NCI-H1092 (cell line): ENCODE data around the gene PCDHGB1.
"Not testable (repeated sequence)": the region's sequence is repeated elsewhere in the genome, so short reads cannot be mapped to it uniquely, and the experiment has no call there.

Experiments used
- DNase-seq: peaks from one replicate; lab custom pipeline; 2025; lab: John Stamatoyannopoulos, UW

Gene PCDHGB1

DNA sequence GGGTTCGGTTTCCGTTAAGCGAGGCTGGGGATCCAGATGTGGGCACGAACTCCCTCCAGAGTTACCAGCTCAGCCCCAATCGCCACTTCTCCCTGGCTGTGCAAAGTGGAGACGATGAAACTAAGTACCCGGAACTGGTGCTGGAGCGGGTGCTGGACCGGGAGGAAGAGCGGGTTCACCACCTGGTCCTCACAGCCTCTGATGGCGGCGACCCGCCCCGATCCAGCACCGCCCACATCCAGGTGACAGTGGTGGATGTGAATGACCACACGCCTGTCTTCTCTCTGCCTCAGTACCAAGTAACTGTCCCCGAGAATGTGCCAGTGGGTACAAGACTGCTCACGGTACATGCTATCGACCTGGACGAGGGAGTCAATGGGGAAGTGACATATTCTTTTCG lies 33.4 kb downstream of the PCDHGB1 start:
- DNase-seq: no peak

DNA sequence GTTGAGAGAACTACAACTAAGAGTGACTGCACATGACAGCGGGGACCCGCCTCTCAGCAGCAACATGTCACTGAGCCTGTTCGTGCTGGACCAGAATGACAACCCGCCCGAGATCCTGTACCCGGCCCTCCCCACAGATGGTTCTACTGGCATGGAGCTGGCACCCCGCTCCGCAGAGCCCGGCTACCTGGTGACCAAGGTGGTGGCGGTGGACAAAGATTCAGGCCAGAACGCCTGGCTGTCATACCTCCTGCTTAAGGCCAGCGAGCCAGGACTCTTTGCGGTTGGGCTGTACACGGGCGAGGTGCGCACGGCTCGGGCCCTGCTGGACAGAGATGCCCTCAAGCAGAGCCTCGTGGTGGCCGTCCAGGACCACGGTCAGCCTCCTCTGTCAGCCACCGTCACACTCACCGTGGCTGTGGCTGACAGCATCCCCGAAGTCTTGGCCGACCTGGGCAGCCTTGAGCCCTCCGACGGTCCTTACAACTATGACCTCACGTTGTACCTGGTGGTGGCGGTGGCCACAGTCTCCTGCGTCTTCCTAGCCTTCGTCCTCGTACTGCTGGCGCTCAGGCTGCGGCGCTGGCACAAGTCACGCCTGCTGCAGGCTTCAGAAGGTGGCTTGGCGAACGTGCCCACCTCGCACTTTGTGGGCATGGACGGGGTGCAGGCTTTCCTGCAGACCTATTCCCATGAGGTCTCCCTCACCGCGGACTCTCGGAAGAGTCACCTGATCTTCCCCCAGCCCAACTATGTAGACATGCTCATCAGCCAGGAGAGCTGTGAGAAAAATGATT lies 34.8 kb downstream of the PCDHGB1 start:
- DNase-seq: no peak

DNA sequence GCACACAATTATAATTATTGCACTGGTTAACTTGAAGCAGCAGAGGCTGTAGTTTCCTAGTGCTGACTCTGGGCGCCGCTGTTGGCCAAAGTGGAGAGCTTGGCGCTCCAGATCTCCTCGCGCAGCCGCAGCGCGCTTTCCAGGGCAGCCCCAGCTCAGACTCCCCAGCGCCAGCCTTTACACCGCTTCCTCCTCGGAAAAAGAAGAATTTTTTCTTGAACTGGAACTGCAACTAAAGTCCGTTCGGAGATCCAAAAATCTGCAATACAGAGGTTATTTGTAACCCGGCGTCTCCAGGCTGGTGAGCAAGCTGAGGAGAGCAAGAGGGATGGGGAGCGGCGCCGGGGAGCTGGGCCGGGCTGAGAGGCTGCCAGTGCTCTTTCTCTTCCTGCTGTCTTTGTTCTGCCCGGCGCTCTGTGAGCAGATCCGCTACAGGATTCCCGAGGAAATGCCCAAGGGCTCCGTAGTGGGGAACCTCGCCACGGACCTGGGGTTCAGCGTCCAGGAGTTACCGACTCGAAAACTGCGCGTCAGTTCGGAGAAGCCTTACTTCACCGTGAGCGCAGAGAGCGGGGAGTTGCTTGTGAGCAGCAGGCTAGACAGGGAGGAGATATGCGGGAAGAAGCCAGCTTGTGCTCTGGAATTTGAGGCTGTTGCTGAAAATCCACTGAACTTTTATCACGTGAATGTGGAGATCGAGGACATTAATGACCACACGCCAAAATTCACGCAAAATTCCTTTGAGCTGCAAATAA lies 37.8 kb downstream of the PCDHGB1 start, which contains the start of gene PCDHGB4:
Gene PCDHGB4 (plus strand): TSS at position 142 of the 755 bp plus-strand sequence. CDS start 187 bp downstream, at position 329.
- not testable (repeated sequence) for DNase-seq

- DNase-seq: no peak
Observed at GRCh38 chr5:141388661-141389060, 38.8 kb downstream of the PCDHGB1 start.

DNA sequence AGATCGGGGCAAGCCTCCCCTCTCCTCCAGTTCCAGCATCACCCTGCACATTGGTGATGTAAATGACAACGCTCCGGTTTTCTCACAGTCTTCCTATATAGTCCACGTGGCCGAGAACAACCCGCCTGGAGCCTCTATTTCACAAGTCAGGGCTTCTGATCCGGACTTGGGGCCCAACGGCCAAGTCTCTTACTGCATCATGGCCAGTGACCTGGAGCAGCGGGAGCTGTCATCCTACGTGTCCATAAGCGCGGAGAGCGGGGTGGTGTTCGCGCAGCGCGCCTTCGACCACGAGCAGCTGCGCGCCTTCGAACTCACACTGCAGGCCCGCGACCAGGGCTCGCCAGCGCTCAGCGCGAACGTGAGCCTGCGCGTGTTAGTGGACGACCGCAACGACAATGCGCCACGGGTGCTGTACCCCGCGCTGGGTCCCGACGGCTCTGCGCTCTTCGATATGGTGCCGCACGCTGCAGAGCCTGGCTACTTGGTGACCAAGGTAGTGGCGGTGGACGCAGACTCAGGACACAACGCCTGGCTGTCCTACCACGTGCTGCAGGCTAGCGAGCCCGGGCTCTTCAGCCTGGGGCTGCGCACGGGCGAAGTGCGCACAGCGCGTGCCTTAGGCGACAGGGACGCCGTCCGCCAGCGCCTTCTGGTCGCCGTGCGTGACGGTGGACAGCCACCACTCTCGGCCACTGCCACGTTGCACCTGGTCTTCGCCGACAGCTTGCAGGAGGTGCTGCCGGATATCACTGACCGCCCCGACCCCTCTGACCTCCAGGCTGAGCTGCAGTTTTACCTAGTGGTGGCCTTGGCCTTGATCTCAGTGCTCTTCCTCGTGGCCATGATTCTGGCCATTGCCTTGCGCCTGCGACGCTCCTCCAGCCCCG lies 39.5 kb downstream of the PCDHGB1 start:
- no peak for DNase-seq

DNA sequence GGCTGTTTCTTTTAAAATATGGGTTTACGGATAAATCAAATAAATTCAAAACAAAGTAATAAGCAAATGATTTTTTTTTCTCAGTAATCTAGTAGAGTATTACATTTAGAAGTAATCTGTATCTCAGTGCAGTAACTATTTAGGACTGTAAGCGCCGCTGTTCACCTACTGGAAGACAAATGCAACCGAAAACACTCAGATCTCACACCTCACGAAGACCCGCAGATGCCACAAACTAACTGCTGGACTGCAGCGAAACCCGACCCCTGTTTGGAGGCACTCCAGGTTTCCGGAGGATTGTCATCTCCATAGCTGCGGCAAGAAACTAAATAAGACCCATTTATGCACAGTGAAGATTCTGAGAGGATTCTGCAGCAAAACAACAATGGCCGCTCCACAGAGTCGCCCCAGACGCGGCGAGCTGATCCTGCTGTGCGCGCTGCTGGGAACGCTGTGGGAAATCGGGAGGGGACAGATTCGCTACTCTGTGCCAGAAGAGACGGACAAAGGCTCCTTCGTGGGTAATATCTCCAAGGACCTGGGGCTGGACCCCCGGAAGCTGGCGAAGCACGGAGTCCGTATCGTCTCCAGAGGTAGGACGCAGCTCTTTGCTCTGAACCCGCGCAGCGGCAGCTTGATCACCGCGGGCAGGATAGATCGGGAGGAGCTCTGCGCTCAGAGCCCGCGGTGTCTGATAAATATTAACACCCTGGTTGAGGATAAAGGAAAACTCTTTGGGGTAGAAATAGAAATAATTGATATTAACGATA lies 42.7 kb downstream of the PCDHGB1 start, which contains the start of gene PCDHGA8:
Gene PCDHGA8 (plus strand): TSS at position 205 of the 770 bp plus-strand sequence. CDS start 181 bp downstream, at position 386.
- DNase-seq: no peak

DNA sequence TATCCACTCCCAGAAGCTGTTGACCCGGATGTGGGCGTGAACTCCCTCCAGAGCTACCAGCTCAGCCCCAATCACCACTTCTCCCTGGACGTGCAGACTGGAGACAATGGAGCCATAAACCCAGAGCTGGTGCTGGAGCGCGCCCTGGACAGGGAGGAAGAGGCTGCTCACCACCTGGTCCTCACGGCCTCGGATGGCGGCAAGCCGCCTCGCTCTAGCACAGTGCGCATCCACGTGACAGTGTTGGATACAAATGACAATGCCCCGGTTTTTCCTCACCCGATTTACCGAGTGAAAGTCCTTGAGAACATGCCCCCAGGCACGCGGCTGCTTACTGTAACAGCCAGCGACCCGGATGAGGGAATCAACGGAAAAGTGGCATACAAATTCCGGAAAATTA lies 43.4 kb downstream of the PCDHGB1 start:
- no peak for DNase-seq

DNA sequence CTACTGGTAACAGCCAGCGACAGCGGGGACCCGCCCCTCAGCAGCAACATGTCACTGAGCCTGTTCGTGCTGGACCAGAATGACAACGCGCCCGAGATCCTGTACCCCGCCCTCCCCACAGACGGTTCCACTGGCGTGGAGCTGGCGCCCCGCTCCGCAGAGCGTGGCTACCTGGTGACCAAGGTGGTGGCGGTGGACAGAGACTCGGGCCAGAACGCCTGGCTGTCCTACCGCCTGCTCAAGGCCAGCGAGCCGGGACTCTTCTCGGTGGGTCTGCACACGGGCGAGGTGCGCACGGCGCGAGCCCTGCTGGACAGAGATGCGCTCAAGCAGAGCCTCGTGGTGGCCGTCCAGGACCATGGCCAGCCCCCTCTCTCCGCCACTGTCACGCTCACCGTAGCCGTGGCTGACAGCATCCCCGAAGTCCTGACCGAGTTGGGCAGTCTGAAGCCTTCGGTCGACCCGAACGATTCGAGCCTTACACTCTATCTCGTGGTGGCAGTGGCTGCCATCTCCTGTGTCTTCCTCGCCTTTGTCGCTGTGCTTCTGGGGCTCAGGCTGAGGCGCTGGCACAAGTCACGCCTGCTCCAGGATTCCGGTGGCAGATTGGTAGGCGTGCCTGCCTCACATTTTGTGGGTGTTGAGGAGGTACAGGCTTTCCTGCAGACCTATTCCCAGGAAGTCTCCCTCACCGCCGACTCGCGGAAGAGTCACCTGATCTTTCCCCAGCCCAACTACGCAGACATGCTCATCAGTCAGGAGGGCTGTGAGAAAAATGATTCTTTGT lies 44.7 kb downstream of the PCDHGB1 start:
- DNase-seq: not testable (repeated sequence)

DNA sequence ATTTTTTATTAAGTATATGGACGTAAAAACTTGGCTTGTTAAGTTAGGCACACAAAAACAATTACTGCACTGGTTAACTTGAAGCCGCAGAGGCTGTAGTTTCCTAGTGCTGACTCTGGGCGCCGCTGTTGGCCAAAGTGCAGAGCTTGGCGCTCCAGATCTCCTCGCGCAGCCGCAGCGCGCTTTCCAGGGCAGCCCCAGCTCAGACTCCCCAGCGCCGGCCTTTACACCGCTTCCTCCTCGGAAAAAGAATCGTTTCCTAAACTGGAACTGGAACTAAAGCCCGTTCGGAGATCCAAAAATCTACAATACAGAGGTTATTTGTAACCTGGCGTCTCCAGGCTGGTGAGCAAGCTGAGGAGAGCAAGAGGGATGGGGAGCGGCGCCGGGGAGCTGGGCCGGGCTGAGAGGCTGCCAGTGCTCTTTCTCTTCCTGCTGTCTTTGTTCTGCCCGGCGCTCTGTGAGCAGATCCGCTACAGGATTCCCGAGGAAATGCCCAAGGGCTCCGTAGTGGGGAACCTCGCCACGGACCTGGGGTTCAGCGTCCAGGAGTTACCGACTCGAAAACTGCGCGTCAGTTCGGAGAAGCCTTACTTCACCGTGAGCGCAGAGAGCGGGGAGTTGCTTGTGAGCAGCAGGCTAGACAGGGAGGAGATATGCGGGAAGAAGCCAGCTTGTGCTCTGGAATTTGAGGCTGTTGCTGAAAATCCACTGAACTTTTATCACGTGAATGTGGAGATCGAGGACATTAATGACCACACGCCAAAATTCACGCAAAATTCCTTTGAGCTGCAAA lies 48.1 kb downstream of the PCDHGB1 start, which contains the start of gene PCDHGB5:
Gene PCDHGB5 (plus strand): TSS at position 192 of the 796 bp plus-strand sequence. CDS start 181 bp downstream, at position 373.
- DNase-seq: not testable (repeated sequence)

DNA sequence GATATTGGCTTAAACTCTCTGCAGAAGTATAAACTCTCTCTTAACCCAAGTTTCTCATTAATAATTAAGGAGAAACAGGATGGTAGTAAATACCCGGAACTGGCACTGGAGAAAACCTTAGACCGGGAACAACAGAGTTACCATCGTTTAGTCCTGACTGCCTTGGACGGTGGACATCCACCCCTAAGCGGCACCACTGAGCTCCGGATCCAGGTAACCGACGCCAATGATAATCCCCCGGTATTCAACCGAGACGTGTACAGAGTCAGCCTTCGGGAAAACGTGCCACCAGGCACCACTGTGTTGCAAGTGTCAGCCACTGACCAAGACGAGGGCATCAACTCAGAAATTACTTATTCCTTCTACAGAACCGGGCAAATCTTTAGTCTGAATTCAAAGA lies 48.7 kb downstream of the PCDHGB1 start:
- no peak for DNase-seq

DNA sequence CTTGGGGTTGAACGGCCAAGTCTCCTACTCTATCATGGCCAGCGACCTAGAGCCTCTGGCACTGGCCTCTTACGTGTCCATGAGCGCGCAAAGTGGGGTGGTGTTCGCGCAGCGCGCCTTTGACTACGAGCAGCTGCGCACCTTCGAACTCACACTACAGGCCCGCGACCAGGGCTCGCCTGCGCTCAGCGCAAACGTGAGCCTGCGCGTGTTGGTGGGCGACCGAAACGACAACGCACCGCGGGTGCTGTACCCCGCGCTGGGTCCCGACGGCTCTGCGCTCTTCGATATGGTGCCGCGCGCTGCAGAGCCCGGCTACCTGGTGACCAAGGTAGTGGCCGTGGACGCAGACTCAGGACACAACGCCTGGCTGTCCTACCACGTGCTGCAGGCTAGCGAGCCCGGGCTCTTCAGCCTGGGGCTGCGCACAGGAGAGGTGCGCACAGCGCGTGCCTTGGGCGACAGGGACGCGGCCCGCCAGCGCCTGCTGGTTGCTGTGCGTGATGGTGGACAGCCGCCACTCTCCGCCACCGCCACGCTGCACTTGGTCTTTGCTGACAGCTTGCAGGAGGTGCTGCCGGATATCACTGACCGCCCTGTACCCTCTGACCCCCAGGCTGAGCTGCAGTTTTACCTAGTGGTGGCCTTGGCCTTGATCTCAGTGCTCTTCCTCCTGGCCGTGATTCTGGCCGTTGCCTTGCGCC lies 49.8 kb downstream of the PCDHGB1 start:
- DNase-seq: no peak
